Measurements from ENCODE around the gene SLC13A3. TPM values are rescaled to one million over a fixed set of nuclear protein-coding genes. Genes with fewer than 3 reads are reported as not detected.

The SLC13A3 gene
- total and polyA plus RNA-seq, 9 donors: 0.36 to 7.1 (median 4.6) TPM

GRCh38 chr20:46644733-46645132, 6.5 kb downstream of the SLC13A3 start:
- no peaks in the 10 kb centered on the region for H3K36me3 ChIP-seq
- no peak overlapping the region for H3K27ac ChIP-seq
- no peaks in the 10 kb centered on the region for H3K9me3 ChIP-seq
- TF ChIP-seq POLR2A (IDR thresholded peaks at IDR 0.05) (no peak), EP300 (IDR thresholded peaks at IDR 0.05) (no peak)
- TF ChIP-seq, protein P1, sequence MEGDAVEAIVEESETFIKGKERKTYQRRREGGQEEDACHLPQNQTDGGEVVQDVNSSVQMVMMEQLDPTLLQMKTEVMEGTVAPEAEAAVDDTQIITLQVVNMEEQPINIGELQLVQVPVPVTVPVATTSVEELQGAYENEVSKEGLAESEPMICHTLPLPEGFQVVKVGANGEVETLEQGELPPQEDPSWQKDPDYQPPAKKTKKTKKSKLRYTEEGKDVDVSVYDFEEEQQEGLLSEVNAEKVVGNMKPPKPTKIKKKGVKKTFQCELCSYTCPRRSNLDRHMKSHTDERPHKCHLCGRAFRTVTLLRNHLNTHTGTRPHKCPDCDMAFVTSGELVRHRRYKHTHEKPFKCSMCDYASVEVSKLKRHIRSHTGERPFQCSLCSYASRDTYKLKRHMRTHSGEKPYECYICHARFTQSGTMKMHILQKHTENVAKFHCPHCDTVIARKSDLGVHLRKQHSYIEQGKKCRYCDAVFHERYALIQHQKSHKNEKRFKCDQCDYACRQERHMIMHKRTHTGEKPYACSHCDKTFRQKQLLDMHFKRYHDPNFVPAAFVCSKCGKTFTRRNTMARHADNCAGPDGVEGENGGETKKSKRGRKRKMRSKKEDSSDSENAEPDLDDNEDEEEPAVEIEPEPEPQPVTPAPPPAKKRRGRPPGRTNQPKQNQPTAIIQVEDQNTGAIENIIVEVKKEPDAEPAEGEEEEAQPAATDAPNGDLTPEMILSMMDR (IDR thresholded peaks at IDR 0.05): no peak
- intact Hi-C loops (cut with DNase I): no loop called here
- DNase-seq: no peak
- 94 to 98% (median 96%) methylated on average over 1 of the region's 1 CpG for WGBS, 3 donors
- H3K4me1 ChIP-seq (ENCODE audit: insufficient read depth): no peaks in the 10 kb centered on the region
- no peaks in the 10 kb centered on the region for H3K27me3 ChIP-seq
- H3K4me3 ChIP-seq: no peak overlapping the region

- H3K4me3 ChIP-seq: no peak overlapping the region
- 91 to 99% (median 95%) methylated on average over 3 of the region's 3 CpGs for WGBS, 3 donors
- no peak overlapping the region for H3K27ac ChIP-seq
- intact Hi-C loops (cut with DNase I): no loop called here
- H3K27me3 ChIP-seq: no peaks in the 10 kb centered on the region
- no peak for TF ChIP-seq POLR2A (IDR thresholded peaks at IDR 0.05)
- TF ChIP-seq, protein P1 (IDR thresholded peaks at IDR 0.05): no peak
- no peak for TF ChIP-seq EP300 (IDR thresholded peaks at IDR 0.05)
- no peaks in the 10 kb centered on the region for H3K9me3 ChIP-seq
- no peaks in the 10 kb centered on the region for H3K4me1 ChIP-seq (ENCODE audit: insufficient read depth)
- no peak for DNase-seq
- no peaks in the 10 kb centered on the region for H3K36me3 ChIP-seq
These were observed 7.1 kb downstream of the SLC13A3 start for GRCh38 chr20:46644160-46644559.

DNA sequence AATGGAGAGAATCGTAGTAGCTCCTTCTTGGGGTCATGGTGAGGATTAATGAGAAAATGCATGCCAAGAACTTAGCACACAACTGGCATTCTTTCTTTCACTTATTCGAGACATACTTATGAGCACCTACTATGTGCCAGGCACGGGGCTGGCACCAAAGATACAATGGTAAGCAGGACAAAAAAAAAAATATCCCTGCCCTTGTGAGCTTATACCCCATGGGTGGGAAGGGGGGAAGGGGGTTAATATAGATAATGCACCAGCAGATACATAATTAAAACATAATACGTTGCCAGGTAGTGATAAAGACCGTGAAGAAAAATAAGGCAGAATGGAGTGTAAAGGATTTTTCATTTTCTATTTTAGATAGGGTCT, 8.3 kb downstream of the SLC13A3 start:
- Histone ChIP-seq H3K9me3 (no peaks in the 10 kb centered on the region), H3K27me3 (no peaks in the 10 kb centered on the region), H3K4me3 (no peak overlapping the region), H3K4me1 (ENCODE audit: insufficient read depth) (no peaks in the 10 kb centered on the region), H3K27ac (no peak overlapping the region), H3K36me3 (no peaks in the 10 kb centered on the region)
- intact Hi-C loops (cut with DNase I): no loop called here
- no peak for TF ChIP-seq EP300 (IDR thresholded peaks at IDR 0.05)
- no peak for TF ChIP-seq POLR2A (IDR thresholded peaks at IDR 0.05)
- TF ChIP-seq, protein P1 (IDR thresholded peaks at IDR 0.05): no peak
- 62 to 73% (median 62%) methylated on average over 5 of the region's 5 CpGs for WGBS, 3 donors
- DNase-seq: no peak

- no peak for DNase-seq
- intact Hi-C loops (cut with DNase I): no loop called here
- Histone ChIP-seq H3K27ac (no peak overlapping the region), H3K36me3 (no peaks in the 10 kb centered on the region), H3K4me3 (no peak overlapping the region), H3K4me1 (ENCODE audit: insufficient read depth) (no peaks in the 10 kb centered on the region), H3K27me3 (no peaks in the 10 kb centered on the region), H3K9me3 (no peaks in the 10 kb centered on the region)
- WGBS, 3 donors: 79 to 87% (median 87%) methylated on average over 12 of the region's 12 CpGs
- TF ChIP-seq POLR2A (IDR thresholded peaks at IDR 0.05): no peak
- no peak for TF ChIP-seq EP300 (IDR thresholded peaks at IDR 0.05)
- TF ChIP-seq, protein P1 (IDR thresholded peaks at IDR 0.05): no peak
These were observed 8.8 kb downstream of the SLC13A3 start for GRCh38 chr20:46642265-46642968.

All from ovary (tissue), 9 donors.